ENCODE data around the gene SUPT4H1. TPM values are rescaled to one million over a fixed set of nuclear protein-coding genes. Genes with fewer than 3 reads are reported as not detected.

SUPT4H1 gene
- total RNA-seq, 3 donors from 2014 or later (not counting 1 experiment from before 2014, with no cell fraction given), result 55.9 to 68.3 (median 68.1) TPM

DNA sequence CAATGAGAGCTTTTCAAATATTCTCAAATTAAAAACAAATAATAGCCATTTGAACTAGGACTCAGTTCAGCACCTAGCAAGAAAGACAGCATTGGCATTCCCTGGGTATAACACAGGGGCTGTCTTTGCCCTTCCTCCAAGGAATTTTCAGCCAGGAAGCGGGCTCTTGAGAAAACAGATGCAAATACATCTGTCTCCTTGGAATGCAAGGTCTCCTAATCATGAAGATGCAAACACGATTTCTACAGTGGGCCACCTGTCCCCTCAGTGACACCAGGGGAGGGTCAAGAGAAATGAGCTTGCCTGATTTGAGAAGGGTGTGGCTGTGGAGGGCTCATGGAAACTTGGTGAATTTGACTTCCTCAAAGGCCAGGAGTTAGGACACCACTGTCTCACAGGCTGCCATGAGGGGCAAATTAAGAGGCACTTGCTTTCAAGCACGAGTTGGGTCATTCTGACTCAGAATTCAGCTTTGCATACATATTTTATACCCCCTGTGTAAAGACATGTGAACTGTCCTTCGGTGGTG, 24.5 kb upstream of the SUPT4H1 start:
- TF ChIP-seq, protein P1, sequence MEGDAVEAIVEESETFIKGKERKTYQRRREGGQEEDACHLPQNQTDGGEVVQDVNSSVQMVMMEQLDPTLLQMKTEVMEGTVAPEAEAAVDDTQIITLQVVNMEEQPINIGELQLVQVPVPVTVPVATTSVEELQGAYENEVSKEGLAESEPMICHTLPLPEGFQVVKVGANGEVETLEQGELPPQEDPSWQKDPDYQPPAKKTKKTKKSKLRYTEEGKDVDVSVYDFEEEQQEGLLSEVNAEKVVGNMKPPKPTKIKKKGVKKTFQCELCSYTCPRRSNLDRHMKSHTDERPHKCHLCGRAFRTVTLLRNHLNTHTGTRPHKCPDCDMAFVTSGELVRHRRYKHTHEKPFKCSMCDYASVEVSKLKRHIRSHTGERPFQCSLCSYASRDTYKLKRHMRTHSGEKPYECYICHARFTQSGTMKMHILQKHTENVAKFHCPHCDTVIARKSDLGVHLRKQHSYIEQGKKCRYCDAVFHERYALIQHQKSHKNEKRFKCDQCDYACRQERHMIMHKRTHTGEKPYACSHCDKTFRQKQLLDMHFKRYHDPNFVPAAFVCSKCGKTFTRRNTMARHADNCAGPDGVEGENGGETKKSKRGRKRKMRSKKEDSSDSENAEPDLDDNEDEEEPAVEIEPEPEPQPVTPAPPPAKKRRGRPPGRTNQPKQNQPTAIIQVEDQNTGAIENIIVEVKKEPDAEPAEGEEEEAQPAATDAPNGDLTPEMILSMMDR (IDR thresholded peaks at IDR 0.05), result no peak
- Histone ChIP-seq H3K27ac (ENCODE audit: low read length) (no peak overlapping the region), H3K36me3 (ENCODE audit: control insufficient read depth, insufficient read depth, low read length) (no peaks in the 10 kb centered on the region), H3K27me3 (ENCODE audit: control insufficient read depth, insufficient read depth, low read length) (no peaks in the 10 kb centered on the region), H3K9me3 (ENCODE audit: control insufficient read depth, insufficient read depth, low read length) (no peaks in the 10 kb centered on the region), H3K4me1 (ENCODE audit: control insufficient read depth, insufficient read depth, low read length) (peaks cover 28% of the 10 kb centered on the region), H3K4me3 (ENCODE audit: low read length) (no peak overlapping the region)
- H3K27me3 Mint-ChIP-seq (ENCODE audit: low read depth in 2 of 2), result no peaks in the 10 kb centered on the region
- DNase-seq (no peak), ATAC-seq (no peak)
- no peaks in the 10 kb centered on the region for H3K36me3 Mint-ChIP-seq
- no peak overlapping the region for H3K4me3 Mint-ChIP-seq
- WGBS (ENCODE audit: insufficient coverage), result 79% methylated on average over 3 of the region's 4 CpGs
- no peaks in the 10 kb centered on the region for H3K9me3 Mint-ChIP-seq
- intact Hi-C loops (cut with micrococcal nuclease), result no loop called here
- no peak overlapping the region for H3K27ac Mint-ChIP-seq
- peaks cover 47 to 55% of the 10 kb centered on the region in 2 donors for H3K4me1 Mint-ChIP-seq

DNA sequence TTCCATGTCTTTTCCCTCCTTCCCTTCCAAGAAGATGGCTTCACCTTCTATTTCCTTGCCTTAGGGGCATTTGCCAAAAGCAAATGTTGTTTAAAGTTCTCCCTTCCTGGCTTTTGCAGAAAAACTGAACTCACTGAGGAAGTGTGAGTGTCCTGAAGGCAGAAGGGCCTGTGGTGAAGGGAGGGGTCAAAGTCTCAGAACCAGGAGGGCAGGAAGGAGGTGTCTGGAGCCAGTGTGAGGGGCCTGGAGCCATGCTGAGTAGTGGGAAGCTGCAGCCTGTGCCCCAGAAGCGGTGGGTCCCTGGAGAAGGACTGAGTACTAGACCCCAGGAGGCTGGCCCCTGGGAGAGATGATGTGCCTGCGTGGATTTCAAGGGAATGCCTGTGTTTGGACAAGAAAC, 23.8 kb upstream of the SUPT4H1 start:
- Histone ChIP-seq H3K36me3 (ENCODE audit: control insufficient read depth, insufficient read depth, low read length) (no peaks in the 10 kb centered on the region), H3K27ac (ENCODE audit: low read length) (no peak overlapping the region), H3K4me3 (ENCODE audit: low read length) (no peak overlapping the region), H3K9me3 (ENCODE audit: control insufficient read depth, insufficient read depth, low read length) (no peaks in the 10 kb centered on the region), H3K4me1 (ENCODE audit: control insufficient read depth, insufficient read depth, low read length) (peaks cover 28% of the 10 kb centered on the region), H3K27me3 (ENCODE audit: control insufficient read depth, insufficient read depth, low read length) (no peaks in the 10 kb centered on the region)
- DNase-seq (no peak), ATAC-seq (no peak)
- H3K27me3 Mint-ChIP-seq (ENCODE audit: low read depth in 2 of 2), result no peaks in the 10 kb centered on the region
- intact Hi-C loops (cut with micrococcal nuclease), result no loop called here
- no peaks in the 10 kb centered on the region for H3K9me3 Mint-ChIP-seq
- no peak overlapping the region for H3K4me3 Mint-ChIP-seq
- 90% methylated on average over 2 of the region's 2 CpGs for WGBS (ENCODE audit: insufficient coverage)
- peaks cover 47 to 55% of the 10 kb centered on the region in 2 donors for H3K4me1 Mint-ChIP-seq
- TF ChIP-seq, protein P1 (IDR thresholded peaks at IDR 0.05), result no peak
- no peaks in the 10 kb centered on the region for H3K36me3 Mint-ChIP-seq
- H3K27ac Mint-ChIP-seq, result no peak overlapping the region

DNA sequence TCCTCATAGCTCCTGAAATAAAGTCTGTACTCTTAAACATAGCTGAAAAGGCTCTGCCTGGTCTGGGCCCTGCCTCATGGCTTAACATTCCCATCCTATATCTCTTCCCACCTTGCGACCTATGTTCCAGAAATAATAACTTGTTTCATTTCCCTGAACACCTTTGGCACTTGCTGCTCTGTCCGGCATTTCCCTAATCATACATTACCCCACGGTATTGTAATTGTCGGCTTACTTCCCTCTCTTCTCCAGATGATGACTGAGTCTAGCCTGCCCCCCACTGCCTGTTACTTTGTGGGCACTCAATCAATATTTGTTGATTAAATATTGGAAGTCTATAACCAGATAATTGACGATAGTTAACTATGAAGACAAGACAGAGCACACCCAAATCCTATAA, 23.3 kb upstream of the SUPT4H1 start:
- DNase-seq, result no peak

More for the DNA sequence above, 23.3 kb upstream of the SUPT4H1 start:
- intact Hi-C loops (cut with micrococcal nuclease), result no loop called here
- Histone ChIP-seq H3K27ac (ENCODE audit: low read length) (no peak overlapping the region), H3K9me3 (ENCODE audit: control insufficient read depth, insufficient read depth, low read length) (no peaks in the 10 kb centered on the region), H3K36me3 (ENCODE audit: control insufficient read depth, insufficient read depth, low read length) (no peaks in the 10 kb centered on the region), H3K4me3 (ENCODE audit: low read length) (no peak overlapping the region), H3K27me3 (ENCODE audit: control insufficient read depth, insufficient read depth, low read length) (no peaks in the 10 kb centered on the region), H3K4me1 (ENCODE audit: control insufficient read depth, insufficient read depth, low read length) (peaks cover 28% of the 10 kb centered on the region)
- 86% methylated on average over 5 of the region's 5 CpGs for WGBS (ENCODE audit: insufficient coverage)
- Mint-ChIP-seq H3K4me3 (no peak overlapping the region), H3K4me1 (peaks cover 47 to 55% of the 10 kb centered on the region in 2 donors), H3K9me3 (no peaks in the 10 kb centered on the region), H3K27ac (no peak overlapping the region), H3K27me3 (ENCODE audit: low read depth in 2 of 2) (no peaks in the 10 kb centered on the region), H3K36me3 (no peaks in the 10 kb centered on the region)
- TF ChIP-seq, protein P1 (IDR thresholded peaks at IDR 0.05), result no peak
- no peak for ATAC-seq
